H1 (cell line): ENCODE measurements around the gene RNU11. TPM values are rescaled to one million over a fixed set of nuclear protein-coding genes. Genes with fewer than 3 reads are reported as not detected.

ENCODE experiments used
- CTCF ChIA-PET: fragments of 300-600 bp; sonication (Branson Sonifier 250); formaldehyde crosslinking; loops from one replicate; lab custom pipeline; 2021; ENCODE audit not compliant: partially characterized antibody; lab: Charles Lee
- POLR2A ChIA-PET: fragments of 300-600 bp; sonication (Branson Sonifier 250); formaldehyde crosslinking; loops from one replicate; lab custom pipeline; 2021; ENCODE audit warnings: inconsistent platforms; ENCODE audit not compliant: partially characterized antibody; lab: Charles Lee
- DNase-seq, 2 experiments: peaks; one replicate each; pipeline versions ENCODE4 v3.0.0 to v3.0.0-alpha.2; 2010 to 2022; ENCODE audit warnings: low spot score in 2 of 2, low read depth in 1 of 2, mixed read lengths in 1 of 2
- FAIRE-seq: peaks from 2 replicates; lab custom pipeline; 2011; peaks lifted over from hg19 to GRCh38; lab: Jason Lieb, UNC
- H2AFZ ChIP-seq: 2 replicates; pipeline ENCODE4 v1.8.1; 2012; ENCODE audit warnings: low read length, inconsistent platforms
- H2AK5ac ChIP-seq: 2 replicates; pipeline ENCODE4 v1.6.1; 2013; ENCODE audit warnings: low read depth, low read length
- H2BK120ac ChIP-seq: replicated peaks from 2 replicates; pipeline ENCODE3; 2013; ENCODE audit warnings: low read depth, low read length, inconsistent platforms
- H2BK12ac ChIP-seq: 2 replicates; pipeline ENCODE4 v1.6.1; 2013; ENCODE audit warnings: low read depth, low read length
- H2BK15ac ChIP-seq: 2 replicates; pipeline ENCODE4 v1.6.1; 2013; ENCODE audit warnings: low read length
- H2BK20ac ChIP-seq: 2 replicates; pipeline ENCODE4 v1.6.1; 2013; ENCODE audit warnings: low read length
- H2BK5ac ChIP-seq: 2 replicates; pipeline ENCODE4 v1.6.1; 2013; ENCODE audit warnings: low read depth, low read length
- H3K14ac ChIP-seq: 2 replicates; pipeline ENCODE4 v1.6.1; 2013; ENCODE audit warnings: inconsistent platforms; ENCODE audit not compliant: insufficient read length
- H3K18ac ChIP-seq: 2 replicates; pipeline ENCODE4 v1.6.1; 2013; ENCODE audit warnings: low read length; ENCODE audit errors: extremely low read depth
- H3K23ac ChIP-seq: 2 replicates; pipeline ENCODE4 v1.6.1; 2013; ENCODE audit warnings: inconsistent platforms; ENCODE audit not compliant: insufficient read length
- H3K23me2 ChIP-seq: 2 replicates; pipeline ENCODE4 v1.6.1; 2013; ENCODE audit warnings: low read depth, low read length
- H3K27ac ChIP-seq: 2 replicates; pipeline ENCODE4 v1.6.1; 2011; ENCODE audit warnings: low read depth, low read length, inconsistent platforms
- H3K27me3 ChIP-seq, 4 experiments: replicated peaks in 1 of 4; 1 replicate in 1 of 4; 2 replicates in 3 of 4; pipeline versions ENCODE4 v1.6.1 to v1.8.1; 2011 to 2013; ENCODE audit warnings: low read length in 3 of 4, mild to moderate bottlenecking in 3 of 4, inconsistent platforms in 2 of 4, mixed read lengths in 2 of 4, moderate library complexity in 1 of 4; ENCODE audit not compliant: control insufficient read depth in 3 of 4, insufficient read depth in 3 of 4; ENCODE audit errors: extremely low read depth in 1 of 4
- H3K36me3 ChIP-seq, 4 experiments: 2 replicates each; pipeline versions ENCODE4 v1.6.1 to v1.8.1; 2011 to 2013; ENCODE audit warnings: mild to moderate bottlenecking in 4 of 4, low read length in 3 of 4, moderate library complexity in 2 of 4, control low read depth in 1 of 4, inconsistent platforms in 1 of 4; ENCODE audit not compliant: insufficient read depth in 4 of 4, control insufficient read depth in 2 of 4
- H3K4ac ChIP-seq: replicated peaks from 2 replicates; pipeline ENCODE3; 2013; ENCODE audit warnings: low read length, low read depth, mixed read lengths, inconsistent platforms; ENCODE audit not compliant: insufficient read length
- H3K4me1 ChIP-seq, 4 experiments: replicated peaks in 1 of 4; 1 replicate in 1 of 4; 2 replicates in 3 of 4; pipeline versions ENCODE4 v1.6.1 to v1.8.1; 2011 to 2013; ENCODE audit warnings: low read length in 3 of 4, inconsistent platforms in 2 of 4, mixed read lengths in 1 of 4; ENCODE audit not compliant: insufficient read depth in 4 of 4, control insufficient read depth in 3 of 4
- H3K4me2 ChIP-seq, 2 experiments: 2 replicates each; pipeline versions ENCODE4 v1.6.1 to v1.8.1; 2011 to 2013; ENCODE audit warnings: low read depth in 2 of 2, low read length in 2 of 2, control low read depth in 1 of 2, inconsistent platforms in 1 of 2, mild to moderate bottlenecking in 1 of 2; ENCODE audit not compliant: insufficient read depth in 1 of 2
- H3K4me3 ChIP-seq, 4 experiments: fragments of 200-600, 300-600 bp in 1 of 4; sonication (generic), shearing (Covaris generic), sonication (Bioruptor Twin) in 1 of 4; 2 replicates each; pipeline versions ENCODE4 v1.5.1 to v1.8.1; 2011 to 2016; ENCODE audit warnings: low read length in 4 of 4, low read depth in 3 of 4, control low read depth in 2 of 4, inconsistent platforms in 2 of 4, mild to moderate bottlenecking in 2 of 4, mixed read lengths in 1 of 4, moderate library complexity in 1 of 4; ENCODE audit not compliant: insufficient read depth in 2 of 4; ENCODE audit errors: extremely low read depth in 1 of 4
- H3K56ac ChIP-seq: replicated peaks from 2 replicates; pipeline ENCODE3; 2013; ENCODE audit warnings: low read depth, mild to moderate bottlenecking, mixed read lengths, low read length, inconsistent platforms; ENCODE audit not compliant: insufficient read length
- H3K79me1 ChIP-seq: 2 replicates; pipeline ENCODE4 v1.6.1; 2013; ENCODE audit warnings: low read depth, low read length, control low read depth
- H3K79me2 ChIP-seq, 2 experiments: 2 replicates each; pipeline versions ENCODE4 v1.6.1 to v1.8.1; 2012 to 2013; ENCODE audit warnings: low read length in 2 of 2, mild to moderate bottlenecking in 2 of 2, inconsistent platforms in 1 of 2; ENCODE audit not compliant: insufficient read depth in 2 of 2, control insufficient read depth in 1 of 2
- H3K9ac ChIP-seq, 4 experiments: replicated peaks in 1 of 4; 1 replicate in 1 of 4; 2 replicates in 3 of 4; pipeline versions ENCODE4 v1.6.1 to v1.8.1; 2011 to 2013; ENCODE audit warnings: low read depth in 3 of 4, low read length in 3 of 4, control low read depth in 2 of 4, mild to moderate bottlenecking in 2 of 4, moderate library complexity in 2 of 4, inconsistent platforms in 1 of 4; ENCODE audit errors: extremely low read depth in 1 of 4
- H3K9me3 ChIP-seq, 2 experiments: 2 replicates each; pipeline versions ENCODE4 v1.6.1 to v1.8.1; 2012 to 2013; ENCODE audit warnings: mild to moderate bottlenecking in 2 of 2, moderate library complexity in 2 of 2, control low read depth in 1 of 2, inconsistent platforms in 1 of 2, low read depth in 1 of 2, low read length in 1 of 2, mixed read lengths in 1 of 2; ENCODE audit not compliant: insufficient read depth in 2 of 2
- H4K20me1 ChIP-seq, 2 experiments: replicated peaks in 1 of 2; 2 replicates each; pipeline versions ENCODE3 to v1.8.1; 2011 to 2013; ENCODE audit warnings: inconsistent platforms in 2 of 2, low read length in 2 of 2, mild to moderate bottlenecking in 1 of 2; ENCODE audit not compliant: insufficient read depth in 2 of 2, control insufficient read depth in 1 of 2
- H4K5ac ChIP-seq: 2 replicates; pipeline ENCODE4 v1.6.1; 2013; ENCODE audit warnings: low read length, low read depth, mixed read lengths, inconsistent platforms; ENCODE audit not compliant: insufficient read length
- H4K8ac ChIP-seq: 2 replicates; pipeline ENCODE4 v1.8.0; 2013; ENCODE audit warnings: mild to moderate bottlenecking, moderate library complexity, low read length, inconsistent platforms; ENCODE audit not compliant: insufficient read depth; ENCODE audit errors: extremely low read depth
- H4K91ac ChIP-seq: replicated peaks from 2 replicates; pipeline ENCODE3; 2013; ENCODE audit warnings: low read length, mixed read lengths, inconsistent platforms; ENCODE audit not compliant: insufficient read length
- GABPA ChIP-seq: IDR thresholded peaks from 2 replicates; pipeline ENCODE4 v1.6.1; 2011; ENCODE audit warnings: mild to moderate bottlenecking, low read length, moderate library complexity, borderline replicate concordance; ENCODE audit not compliant: insufficient read depth
- POLR2AphosphoS5 ChIP-seq: IDR thresholded peaks from 2 replicates; pipeline ENCODE4 v1.6.1; 2011; ENCODE audit warnings: low read depth, low read length
- WGBS, 2 experiments: shearing (Covaris generic) in 1 of 2; methylation state at CpG; one replicate each; pipeline versions ENCODE4 v1.1.6 to v1.1.7; 2013 to 2015; ENCODE audit warnings: low lambda C conversion rate in 2 of 2, mixed read lengths in 2 of 2, inconsistent platforms in 1 of 2, low coverage in 1 of 2, missing lambda C conversion rate in 1 of 2; ENCODE audit not compliant: insufficient replicate concordance in 2 of 2, insufficient coverage in 1 of 2, insufficient read length in 1 of 2; ENCODE audit errors: extremely low coverage in 1 of 2, missing lambda C conversion rate in 1 of 2; 5-methylcytosine and 5-hydroxymethylcytosine counted together
- polyA plus RNA-seq, 7 experiments: library from polyadenylated mRNA; depleted of rRNA in 3 of 7; stranded (reverse) in 5 of 7; unstranded in 2 of 7; fragments of >200 nt in 5 of 7; fragments of 200-250 nt in 2 of 7; gene quantifications; 1 replicate in 5 of 7; 2 replicates in 1 of 7; 4 replicates in 1 of 7; pipeline versions ENCODE4 v1.2.1 to v1.2.3, GENCODE V29; 2011 to 2013; ENCODE audit warnings: missing spikeins in 2 of 7, mixed read lengths in 2 of 7
- total RNA-seq: library from RNA; stranded (reverse); fragmentation: NEBNext Ultra II Directional; extraction: Animal tissue kit (Norgen Biotek cat#: 25700); gene quantifications from 2 replicates; pipeline ENCODE4 v1.2.1, GENCODE V29; 2021

The RNU11 gene
- total and polyA plus RNA-seq, 2 of the 8 experiments (the other 6 are each of a cell fraction or from before 2014, with no cell fraction given) = not detected

DNA sequence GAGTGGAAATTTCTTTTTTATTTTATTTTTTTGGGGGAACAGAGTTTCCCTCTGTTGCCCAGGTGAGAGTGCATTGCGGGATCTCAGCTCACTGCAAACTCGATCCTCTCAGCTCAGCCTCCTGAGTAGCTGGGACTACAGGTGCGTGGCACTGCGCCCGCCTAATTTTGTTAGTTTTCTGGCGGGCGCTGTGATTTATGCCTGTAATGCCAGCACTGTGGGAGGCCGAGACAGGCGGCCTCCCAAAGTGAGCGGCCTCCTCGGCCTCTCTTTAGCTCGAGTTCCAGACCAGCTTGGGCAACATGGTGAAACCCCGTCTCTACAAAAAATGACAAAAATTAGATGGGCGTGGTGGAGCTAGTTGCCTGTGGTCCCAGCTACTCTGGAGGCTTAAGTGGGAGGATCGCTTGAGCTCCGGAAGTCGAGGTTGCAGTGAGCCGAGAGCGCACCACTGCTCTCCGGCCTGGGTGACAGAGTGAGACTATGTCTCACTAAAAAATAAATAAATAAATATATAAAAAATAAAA is 22.9 kb downstream of the RNU11 start:
- Histone ChIP-seq H3K9ac (no peak overlapping the region), H3K27me3 (no peaks in the 10 kb centered on the region)

More for the DNA sequence above, 22.9 kb downstream of the RNU11 start:
- H4K20me1 ChIP-seq = no peaks in the 10 kb centered on the region
- peaks cover 10% of the 10 kb centered on the region; the same call in 1 of the 2 replicates for H3K23me2 ChIP-seq
- DNase-seq (no peak), FAIRE-seq (no peak)
- H3K36me3 ChIP-seq = no peaks in the 10 kb centered on the region
- H2AFZ ChIP-seq = no peak overlapping the region
- no peak overlapping the region for H2AK5ac ChIP-seq
- H3K14ac ChIP-seq = no peak overlapping the region
- H3K56ac ChIP-seq = no peak overlapping the region
- TF ChIP-seq POLR2AphosphoS5 (no peak), GABPA (no peak)
- POLR2A ChIA-PET = interaction anchor here (0.8 to 6.0 kb wide), 7 partner anchors 8 to 90 kb away, joined by 3 to 56 read pairs (median 4); partner anchors contain the start of genes RNU11 and YTHDF2
- H4K5ac ChIP-seq = no peak overlapping the region
- H2BK12ac ChIP-seq = no peak overlapping the region
- CTCF ChIA-PET = interaction anchor here (0.6 to 1.7 kb wide), 6 partner anchors 10 to 251 kb away, joined by 3 to 6 read pairs (median 4); no protein-coding TSS in a partner anchor
- H3K23ac ChIP-seq = no peak overlapping the region
- no peak overlapping the region for H2BK5ac ChIP-seq
- H2BK120ac ChIP-seq = no peak overlapping the region
- H3K4me3 ChIP-seq = no peak overlapping the region
- H3K9me3 ChIP-seq = no peaks in the 10 kb centered on the region
- no peak overlapping the region for H3K18ac ChIP-seq
- H3K79me1 ChIP-seq = no peaks in the 10 kb centered on the region; the same call in 1 of the 2 replicates
- no peak overlapping the region for H2BK20ac ChIP-seq
- no peak overlapping the region for H3K27ac ChIP-seq
- no peak overlapping the region for H3K4me2 ChIP-seq
- peaks cover 0 to 8% (median 5%) of the 10 kb centered on the region in 4 experiments; a peak in 5 of 7 replicates for H3K4me1 ChIP-seq
- H4K8ac ChIP-seq = no peak overlapping the region; the same call in 1 of the 2 replicates
- H4K91ac ChIP-seq = no peak overlapping the region
- no peak overlapping the region for H2BK15ac ChIP-seq
- H3K79me2 ChIP-seq = peaks cover 0 to 31% of the 10 kb centered on the region in 2 experiments; a peak in 2 of 4 replicates
- WGBS, 2 experiments = 93% methylated on average over 20 of the region's 20 CpGs; no CpG with 5 or more reads in 1 of the 2 experiments
- H3K4ac ChIP-seq = no peak overlapping the region
